ENCODE measurements around the gene HAPLN3. TPM values are rescaled to one million over a fixed set of nuclear protein-coding genes. Genes with fewer than 3 reads are reported as not detected.

Gene HAPLN3
- total RNA-seq (2022; extraction: Qiagen RNA extraction; ENCODE audit: low read depth), result 36.7 to 43.9 TPM (median 40.0 TPM) in 5 replicates

GRCh38 chr15:88894819-88895767 is at the start of gene HAPLN3:
Gene HAPLN3, minus strand, starts transcription at chr15:88895544. Its CDS starts 8,246 bp downstream, at chr15:88887298.

GRCh38 chr15:88913017-88913849 is 17.9 kb upstream of the HAPLN3 start, which contains the start of gene MFGE8:
Gene MFGE8, minus strand, starts transcription at chr15:88913379. Its CDS starts 60 bp downstream, at chr15:88913319.

Other genes starting within 250 kb of the HAPLN3 start
- gene ACAN, start 92.1 kb downstream of the HAPLN3 start, total RNA-seq (2022; extraction: Qiagen RNA extraction; ENCODE audit: low read depth), result 0.15 to 0.28 TPM (median 0.21 TPM) in 5 replicates
- 331 to 388 TPM (median 342 TPM) in 5 replicates for gene MFGE8, start 17.8 kb upstream of the HAPLN3 start, total RNA-seq (2022; extraction: Qiagen RNA extraction; ENCODE audit: low read depth)
- 70.0 to 104 TPM (median 93.8 TPM) in 5 replicates for gene ABHD2, start 192.9 kb upstream of the HAPLN3 start, total RNA-seq (2022; extraction: Qiagen RNA extraction; ENCODE audit: low read depth)